ENCODE data around the gene AMZ2. TPM values are rescaled to one million over a fixed set of nuclear protein-coding genes. Genes with fewer than 3 reads are reported as not detected.

The AMZ2 gene
- total RNA-seq, 2 experiments from 2014 or later, result 63.0 to 64.9 TPM

GRCh38 chr17:68238871-68239253, 9.0 kb upstream of the AMZ2 start:
- DNase-seq (peak in 3 of 14 experiments; percentile 36 to 47 (median 43)), ATAC-seq (ENCODE audit: poor library complexity) (no peak)
- Mint-ChIP-seq H3K4me1 (ENCODE audit: low read depth) (peaks cover 48% of the 10 kb centered on the region), H3K27me3 (no peaks in the 10 kb centered on the region), H3K4me3 (peak overlapping the region; percentile 83), H3K9me3 (no peaks in the 10 kb centered on the region), H3K27ac (peak overlapping the region; percentile 95), H3K36me3 (ENCODE audit: low read depth) (no peaks in the 10 kb centered on the region)
- Histone ChIP-seq H3K36me3 (ENCODE audit: insufficient read depth, low read length) (no peaks in the 10 kb centered on the region), H3K9me3 (ENCODE audit: control insufficient read depth in 1 of 2, insufficient read depth in 1 of 2, low read length in 2 of 2) (no peaks in the 10 kb centered on the region), H3K4me3 (ENCODE audit: low read length) (peak overlapping the region; percentile 39), H3K27ac (ENCODE audit: low read depth in 1 of 2, low read length in 2 of 2) (peak overlapping the region; percentile 74 to 84), H3K27me3 (ENCODE audit: control insufficient read depth in 1 of 2, insufficient read depth in 2 of 2, low read length in 2 of 2) (no peaks in the 10 kb centered on the region), H3K4me1 (ENCODE audit: insufficient read depth, low read length) (peaks cover 48% of the 10 kb centered on the region)
- ChIA-PET POLR2A (interaction anchor here (1.2 to 3.9 kb wide), 7 partner anchors 9 to 222 kb away, joined by 4 to 77 read pairs (median 7); partner anchors contain the start of genes AMZ2, ARSG and SLC16A6), CTCF (interaction anchor here (1.0 kb wide), 1 partner anchor 34 kb away, joined by 3 read pairs; no protein-coding TSS in a partner anchor)
- TF ChIP-seq CTCF (IDR thresholded peaks at IDR 0.05), result no peak
- intact Hi-C loops (cut with DNase I, micrococcal nuclease), result no loop called here

GRCh38 chr17:68239632-68240366, 8.0 kb upstream of the AMZ2 start:
- H3K9me3 Mint-ChIP-seq, result no peaks in the 10 kb centered on the region
- no peaks in the 10 kb centered on the region for H3K27me3 Mint-ChIP-seq
- H3K36me3 Mint-ChIP-seq (ENCODE audit: low read depth), result no peaks in the 10 kb centered on the region
- peak overlapping the region; percentile 74 to 84 for H3K27ac ChIP-seq (ENCODE audit: low read depth in 1 of 2, low read length in 2 of 2)
- H3K4me3 ChIP-seq (ENCODE audit: low read length), result no peak overlapping the region
- H3K4me1 Mint-ChIP-seq (ENCODE audit: low read depth), result peaks cover 48% of the 10 kb centered on the region
- H3K27me3 ChIP-seq (ENCODE audit: control insufficient read depth in 1 of 2, insufficient read depth in 2 of 2, low read length in 2 of 2), result no peaks in the 10 kb centered on the region
- no peaks in the 10 kb centered on the region for H3K9me3 ChIP-seq (ENCODE audit: control insufficient read depth in 1 of 2, insufficient read depth in 1 of 2, low read length in 2 of 2)
- DNase-seq (no peak), ATAC-seq (ENCODE audit: poor library complexity) (no peak)
- H3K36me3 ChIP-seq (ENCODE audit: insufficient read depth, low read length), result no peaks in the 10 kb centered on the region
- CTCF ChIA-PET, result interaction anchor here (1.0 kb wide), 1 partner anchor 35 kb away, joined by 3 read pairs; no protein-coding TSS in a partner anchor
- intact Hi-C loops (cut with DNase I, micrococcal nuclease), result loop anchor here in 1 of 2 experiments (10.0 kb wide), 1 partner anchor 525 kb away; the partner anchor contains the start of gene NOL11
- no peak for TF ChIP-seq CTCF (IDR thresholded peaks at IDR 0.05)
- POLR2A ChIA-PET, result interaction anchor here (3.9 kb wide), 1 partner anchor 8 kb away, joined by 77 read pairs; the partner anchor contains the start of gene AMZ2
- H3K4me3 Mint-ChIP-seq, result peak overlapping the region; percentile 83
- peaks cover 42% of the 10 kb centered on the region for H3K4me1 ChIP-seq (ENCODE audit: insufficient read depth, low read length)
- peak overlapping the region; percentile 95 for H3K27ac Mint-ChIP-seq

- Mint-ChIP-seq H3K36me3 (ENCODE audit: low read depth) (peaks cover 44% of the 10 kb centered on the region), H3K27ac (peak overlapping the region; percentile 93), H3K4me1 (ENCODE audit: low read depth) (peaks cover 43% of the 10 kb centered on the region), H3K4me3 (peak overlapping the region; percentile 86), H3K27me3 (no peaks in the 10 kb centered on the region), H3K9me3 (no peaks in the 10 kb centered on the region)
- Histone ChIP-seq H3K4me1 (ENCODE audit: insufficient read depth, low read length) (peaks cover 34% of the 10 kb centered on the region), H3K9me3 (ENCODE audit: control insufficient read depth in 1 of 2, insufficient read depth in 1 of 2, low read length in 2 of 2) (no peaks in the 10 kb centered on the region), H3K36me3 (ENCODE audit: insufficient read depth, low read length) (peaks cover 3% of the 10 kb centered on the region), H3K27ac (ENCODE audit: low read depth in 1 of 2, low read length in 2 of 2) (peak overlapping the region; percentile 95 to 97), H3K4me3 (ENCODE audit: low read length) (peak overlapping the region; percentile 92), H3K27me3 (ENCODE audit: control insufficient read depth in 1 of 2, insufficient read depth in 2 of 2, low read length in 2 of 2) (no peaks in the 10 kb centered on the region)
- CTCF ChIA-PET, result interaction anchor here (1.4 kb wide), 1 partner anchor 266 kb away, joined by 3 read pairs; the partner anchor contains the start of gene PRKAR1A
- no peak for TF ChIP-seq CTCF (IDR thresholded peaks at IDR 0.05)
- POLR2A ChIA-PET, result interaction anchor here (1.0 to 3.8 kb wide), 16 partner anchors 9 to 214 kb away, joined by 3 to 90 read pairs (median 10); partner anchors contain the start of genes ARSG, SLC16A6 and WIPI1
- intact Hi-C loops (cut with DNase I, micrococcal nuclease), result loop anchor here (2.0 to 10.0 kb wide), 8 partner anchors 39 to 532 kb away; partner anchors contain the start of genes ARSG (in 1 of the 2), KPNA2 (in 1 of the 2), NOL11 (in 1 of the 2) and PRKAR1A (in 1 of the 2)
- DNase-seq (peak in 1 of 14 experiments; percentile 36), ATAC-seq (ENCODE audit: poor library complexity) (no peak)
Observed at GRCh38 chr17:68246271-68247028, 1.4 kb upstream of the AMZ2 start.
